K562 (cell line): ENCODE measurements around the gene OR4D9. TPM values are rescaled to one million over a fixed set of nuclear protein-coding genes. Genes with fewer than 3 reads are reported as not detected.

Source experiments
- ADNP ChIP-seq: fragments of 200-800 bp; sonication (Bioruptor generic); IDR thresholded peaks from 2 replicates; pipeline ENCODE4 v1.6.1; 2016; ENCODE audit warnings: missing genetic modification characterization, missing compliant biosample characterization
- ETV5 ChIP-seq: sonication (generic); formaldehyde crosslinking; IDR thresholded peaks from 2 replicates; pipeline ENCODE4 v1.4.0; 2020; ENCODE audit warnings: low read depth, mild to moderate bottlenecking, missing genetic modification reagents
- EZH2 ChIP-seq: IDR thresholded peaks from 2 replicates; pipeline ENCODE4 v1.6.1; 2012; ENCODE audit warnings: low read depth, mild to moderate bottlenecking, inconsistent platforms, low read length, borderline replicate concordance
- KAT2B ChIP-seq: IDR thresholded peaks from one replicate; pipeline ENCODE4 v1.6.1; 2012; ENCODE audit warnings: low read depth, mild to moderate bottlenecking, control low read depth, inconsistent platforms, low read length, moderate library complexity
- MEF2D ChIP-seq: conservative IDR thresholded peaks from 2 replicates; pipeline ENCODE4 v1.6.1; 2016; ENCODE audit warnings: low read depth, missing genetic modification characterization, missing compliant biosample characterization
- MXI1 ChIP-seq: IDR thresholded peaks from 2 replicates; pipeline ENCODE4 v1.6.1; 2011; ENCODE audit warnings: low read depth, mild to moderate bottlenecking, improper control_type of control experiment, low read length
- NR2C2 ChIP-seq, 2 experiments: fragments of 200-800 bp in 1 of 2; sonication (Bioruptor generic) in 1 of 2; sonication (generic) in 1 of 2; formaldehyde crosslinking in 1 of 2; IDR thresholded peaks; 2 replicates each; pipeline versions ENCODE4 v1.6.1 to v1.8.0; 2016 to 2022; ENCODE audit warnings: mild to moderate bottlenecking in 1 of 2, missing compliant biosample characterization in 1 of 2, missing genetic modification characterization in 1 of 2, missing genetic modification reagents in 1 of 2
- OTX1 ChIP-seq: fragments of 450-650 bp; formaldehyde crosslinking; IDR thresholded peaks from 2 replicates; pipeline ENCODE4 v1.4.0; 2022; ENCODE audit warnings: mild to moderate bottlenecking
- RAD21 ChIP-seq, 2 experiments: fragments of 250-450 bp in 1 of 2; fragments of 450-650 bp in 1 of 2; sonication (Bioruptor Pico) in 1 of 2; formaldehyde crosslinking in 1 of 2; IDR thresholded peaks in 1 of 2; conservative IDR thresholded peaks in 1 of 2; 2 replicates each; pipeline versions ENCODE4 v1.4.0 to v1.8.0; 2020 to 2022; ENCODE audit warnings: mild to moderate bottlenecking in 2 of 2, moderate library complexity in 1 of 2
- RBM17 ChIP-seq: fragments of 200-400 bp; formaldehyde crosslinking; IDR thresholded peaks from 2 replicates; pipeline ENCODE4 v1.6.1; 2017; ENCODE audit warnings: low read depth, mild to moderate bottlenecking, low read length, borderline replicate concordance
- SFPQ ChIP-seq: fragments of 200-400 bp; formaldehyde crosslinking; IDR thresholded peaks from 2 replicates; pipeline ENCODE4 v1.6.1; 2017; ENCODE audit warnings: mild to moderate bottlenecking, low read depth, low read length, moderate library complexity
- SUPT5H ChIP-seq: fragments of 450-650 bp; IDR thresholded peaks from 2 replicates; pipeline ENCODE4 v1.6.1; 2016
- TEAD4 ChIP-seq, 2 experiments: sonication (generic) in 1 of 2; formaldehyde crosslinking in 1 of 2; IDR thresholded peaks; 2 replicates each; pipeline versions ENCODE4 v1.6.1 to v1.8.0; 2012 to 2022; ENCODE audit warnings: borderline replicate concordance in 1 of 2, inconsistent platforms in 1 of 2, low read length in 1 of 2, mild to moderate bottlenecking in 1 of 2, missing genetic modification reagents in 1 of 2
- XRCC4 ChIP-seq: IDR thresholded peaks from one replicate; pipeline ENCODE4 v1.6.1; 2011; ENCODE audit not compliant: insufficient read depth, insufficient read length; ENCODE audit errors: extremely low read depth
- ZBED1 ChIP-seq: IDR thresholded peaks from 2 replicates; pipeline ENCODE4 v1.6.1; 2014
- ZEB2 ChIP-seq: fragments of 450-650 bp; IDR thresholded peaks from 2 replicates; pipeline ENCODE4 v1.6.1; 2016
- ZNF253 ChIP-seq: fragments of 250-450 bp; sonication (Bioruptor Pico); conservative IDR thresholded peaks from 2 replicates; pipeline ENCODE4 v1.6.1; 2021; ENCODE audit warnings: mild to moderate bottlenecking
- ZNF277 ChIP-seq: fragments of 250-450 bp; sonication (Bioruptor Pico); IDR thresholded peaks from 2 replicates; pipeline ENCODE4 v1.8.0; 2022; ENCODE audit warnings: inconsistent platforms, mild to moderate bottlenecking, moderate library complexity, borderline replicate concordance
- ZNF282 ChIP-seq: sonication (generic); formaldehyde crosslinking; IDR thresholded peaks from 2 replicates; pipeline ENCODE4 v1.8.1; 2023; ENCODE audit warnings: missing genetic modification reagents
- ZNF764 ChIP-seq: fragments of 250-450 bp; sonication (Bioruptor Pico); IDR thresholded peaks from 2 replicates; pipeline ENCODE4 v1.4.0; 2020; ENCODE audit warnings: low read depth, mild to moderate bottlenecking, moderate library complexity
- polyA plus RNA-seq, 8 experiments: library from polyadenylated mRNA; depleted of rRNA in 4 of 8; stranded (reverse) in 5 of 8; unstranded in 3 of 8; fragments of >200 nt; fragmentation: Nextera tagmentation in 2 of 8; fragmentation: Illumina TruSeq in 1 of 8; extraction: Ambion mirVana in 2 of 8; extraction: Trizol in 1 of 8; gene quantifications; 2 replicates each; pipeline versions ENCODE4 v1.2.1 to v1.2.3, GENCODE V29; 2011 to 2014; ENCODE audit warnings: inconsistent platforms in 1 of 8, missing spikeins in 1 of 8
- total RNA-seq, 7 experiments: library from RNA; depleted of rRNA in 6 of 7; stranded (reverse); fragments of >200 nt in 6 of 7; fragmentation: Illumina TruSeq in 2 of 7; extraction: Trizol in 2 of 7; gene quantifications; 2 replicates each; pipeline versions ENCODE4 v1.2.1 to v1.2.3, GENCODE V29; 2011 to 2021; ENCODE audit warnings: low replicate concordance in 1 of 7
- TF ChIP-seq, protein P1 (sequence below): sonication (generic); formaldehyde crosslinking; IDR thresholded peaks from 2 replicates; pipeline ENCODE4 v1.8.1; 2023; ENCODE audit warnings: mild to moderate bottlenecking, missing genetic modification reagents
- TF ChIP-seq, protein P2 (sequence below): IDR thresholded peaks from 2 replicates; pipeline ENCODE4 v1.6.1; 2014; ENCODE audit warnings: antibody characterized with exemption

OR4D9 gene
- total and polyA plus RNA-seq, 9 of the 15 experiments (the other 6 are each of a cell fraction or from before 2014, with no cell fraction given) = not detected

DNA sequence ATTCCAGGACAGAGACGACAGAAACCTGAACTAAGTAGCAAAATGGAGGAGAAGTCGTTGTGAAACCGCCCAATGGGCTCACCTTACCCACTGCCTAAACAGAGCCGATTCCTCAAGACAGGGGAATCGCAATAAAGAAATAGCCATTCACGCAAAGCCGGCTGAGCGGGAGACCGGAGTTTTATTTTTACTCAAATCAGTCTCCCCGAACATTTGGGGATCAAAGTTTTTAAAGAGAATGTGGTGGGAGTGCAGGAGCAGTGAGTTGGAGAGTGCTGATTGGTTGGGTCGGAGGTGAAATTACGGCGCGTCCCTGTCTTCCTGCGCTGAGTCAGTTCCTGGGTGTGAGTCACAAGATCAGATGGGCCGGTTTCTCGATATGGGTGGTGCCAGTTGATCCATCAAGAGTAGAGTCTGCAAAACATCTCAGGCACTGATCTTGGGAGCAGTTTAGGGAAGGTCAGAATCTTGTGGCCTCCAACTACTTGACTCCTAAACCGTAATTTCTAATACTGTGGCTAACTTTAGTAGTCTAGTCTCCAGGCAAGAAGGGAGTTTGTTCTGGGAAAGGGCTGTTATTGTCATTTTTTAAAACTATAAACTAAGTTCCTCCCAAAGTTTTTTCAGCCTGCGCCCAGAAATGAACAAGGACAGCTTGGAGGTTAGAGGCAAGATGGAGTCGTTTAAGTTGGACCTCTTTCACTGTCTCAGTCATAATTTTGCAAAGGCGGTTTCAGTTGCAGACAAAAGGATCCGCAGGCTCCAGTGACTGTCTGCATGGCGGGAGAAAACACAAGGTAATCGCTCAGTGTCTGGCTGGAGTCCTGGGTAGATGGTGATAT, 34.1 kb downstream of the OR4D9 start (continued):
- TF ChIP-seq, protein P1, sequence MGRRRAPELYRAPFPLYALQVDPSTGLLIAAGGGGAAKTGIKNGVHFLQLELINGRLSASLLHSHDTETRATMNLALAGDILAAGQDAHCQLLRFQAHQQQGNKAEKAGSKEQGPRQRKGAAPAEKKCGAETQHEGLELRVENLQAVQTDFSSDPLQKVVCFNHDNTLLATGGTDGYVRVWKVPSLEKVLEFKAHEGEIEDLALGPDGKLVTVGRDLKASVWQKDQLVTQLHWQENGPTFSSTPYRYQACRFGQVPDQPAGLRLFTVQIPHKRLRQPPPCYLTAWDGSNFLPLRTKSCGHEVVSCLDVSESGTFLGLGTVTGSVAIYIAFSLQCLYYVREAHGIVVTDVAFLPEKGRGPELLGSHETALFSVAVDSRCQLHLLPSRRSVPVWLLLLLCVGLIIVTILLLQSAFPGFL (CRISPR knock-in tag) = no peak
- TF ChIP-seq ZNF253 (0 out of 2 replicates have a peak, but pooled peaks have one; percentile 17), ZNF282 (CRISPR knock-in tag) (no peak), ZEB2 (no peak; the same call in 1 of the 2 replicates), MXI1 (no peak), RAD21 (CRISPR knock-in tag; conservative IDR thresholded peaks at IDR 0.05 in 1 of 2, IDR thresholded peaks at IDR 0.05 in 1 of 2) (no peak), XRCC4 (no peak), KAT2B (no peak), ADNP (tag) (no peak), ZNF277 (CRISPR knock-in tag) (no peak), RBM17 (no peak), ZBED1 (peak; percentile 71), MEF2D (tag) (peak; percentile 33; the same call in 1 of the 2 replicates), SUPT5H (peak; percentile 92), OTX1 (CRISPR knock-in tag) (no peak), EZH2 (no peak), TEAD4 (IDR thresholded peaks at IDR 0.05; ENCODE audit: low read length) (peak; percentile 11; the same call in 1 of the 2 replicates), TEAD4 (CRISPR knock-in tag; IDR thresholded peaks at IDR 0.05; ENCODE audit: borderline replicate concordance) (no peak), ETV5 (CRISPR knock-in tag) (peak; percentile 94), SFPQ (no peak), ZNF764 (CRISPR knock-in tag) (no peak), NR2C2 (CRISPR knock-in tag; IDR thresholded peaks at IDR 0.05) (no peak), NR2C2 (tag; IDR thresholded peaks at IDR 0.05) (peak; percentile 90)
- TF ChIP-seq, protein P2, sequence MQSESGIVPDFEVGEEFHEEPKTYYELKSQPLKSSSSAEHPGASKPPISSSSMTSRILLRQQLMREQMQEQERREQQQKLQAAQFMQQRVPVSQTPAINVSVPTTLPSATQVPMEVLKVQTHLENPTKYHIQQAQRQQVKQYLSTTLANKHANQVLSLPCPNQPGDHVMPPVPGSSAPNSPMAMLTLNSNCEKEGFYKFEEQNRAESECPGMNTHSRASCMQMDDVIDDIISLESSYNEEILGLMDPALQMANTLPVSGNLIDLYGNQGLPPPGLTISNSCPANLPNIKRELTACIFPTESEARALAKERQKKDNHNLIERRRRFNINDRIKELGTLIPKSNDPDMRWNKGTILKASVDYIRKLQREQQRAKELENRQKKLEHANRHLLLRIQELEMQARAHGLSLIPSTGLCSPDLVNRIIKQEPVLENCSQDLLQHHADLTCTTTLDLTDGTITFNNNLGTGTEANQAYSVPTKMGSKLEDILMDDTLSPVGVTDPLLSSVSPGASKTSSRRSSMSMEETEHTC = peak; percentile 87; the same call in 1 of the 2 replicates
